Fibroblast of lung (primary cell): ENCODE results near the gene PKHD1.

Experiments used
- CTCF ChIP-seq, 2 donors: IDR thresholded peaks in 1 of 2; conservative IDR thresholded peaks in 1 of 2; 1 replicate in 1 of 2; 2 replicates in 1 of 2; pipeline ENCODE4 v1.5.1; 2011 to 2012; ENCODE audit warnings: low read length in 2 of 2, control low read depth in 1 of 2, inconsistent platforms in 1 of 2, low read depth in 1 of 2, mild to moderate bottlenecking in 1 of 2
- EZH2 ChIP-seq: IDR thresholded peaks from 2 replicates; pipeline ENCODE4 v1.5.1; 2012; ENCODE audit warnings: low read length, control low read depth, mild to moderate bottlenecking; ENCODE audit errors: missing control alignments

GRCh38 chr6:52077961-52078625 is 9.3 kb downstream of the PKHD1 start:
- TF ChIP-seq CTCF (conservative IDR thresholded peaks at IDR 0.05 in 1 of 2, IDR thresholded peaks at IDR 0.05 in 1 of 2; ENCODE audit: low read depth in 1 of 2, low read length in 2 of 2) (no peak), EZH2 (no peak)
